ENCODE results near the gene NSL1. TPM values are rescaled to one million over a fixed set of nuclear protein-coding genes. Genes with fewer than 3 reads are reported as not detected.
A peak's percentile ranks its signal among the peaks of the same experiment; 100 is the strongest.

Gene NSL1
- polyA plus RNA-seq, 3 donors: 16.8 to 80.3 (median 62.3) TPM

GRCh38 chr1:212684521-212685090, 107.0 kb downstream of the NSL1 start:
- Mint-ChIP-seq H3K4me1 (peaks cover 62% of the 10 kb centered on the region), H3K27me3 (ENCODE audit: low read depth in 3 of 3) (peaks cover 0 to 3% (median 0%) of the 10 kb centered on the region in 3 donors), H3K27ac (peak overlapping the region in 5 of 7 donors; percentile 36 to 99 (median 96)), H3K36me3 (peaks cover 5 to 12% of the 10 kb centered on the region in 2 donors), H3K4me3 (peak overlapping the region in 1 of 2 donors; percentile 35), H3K9me3 (no peaks in the 10 kb centered on the region)
- no peak for DNase-seq
- TF ChIP-seq, protein P1, sequence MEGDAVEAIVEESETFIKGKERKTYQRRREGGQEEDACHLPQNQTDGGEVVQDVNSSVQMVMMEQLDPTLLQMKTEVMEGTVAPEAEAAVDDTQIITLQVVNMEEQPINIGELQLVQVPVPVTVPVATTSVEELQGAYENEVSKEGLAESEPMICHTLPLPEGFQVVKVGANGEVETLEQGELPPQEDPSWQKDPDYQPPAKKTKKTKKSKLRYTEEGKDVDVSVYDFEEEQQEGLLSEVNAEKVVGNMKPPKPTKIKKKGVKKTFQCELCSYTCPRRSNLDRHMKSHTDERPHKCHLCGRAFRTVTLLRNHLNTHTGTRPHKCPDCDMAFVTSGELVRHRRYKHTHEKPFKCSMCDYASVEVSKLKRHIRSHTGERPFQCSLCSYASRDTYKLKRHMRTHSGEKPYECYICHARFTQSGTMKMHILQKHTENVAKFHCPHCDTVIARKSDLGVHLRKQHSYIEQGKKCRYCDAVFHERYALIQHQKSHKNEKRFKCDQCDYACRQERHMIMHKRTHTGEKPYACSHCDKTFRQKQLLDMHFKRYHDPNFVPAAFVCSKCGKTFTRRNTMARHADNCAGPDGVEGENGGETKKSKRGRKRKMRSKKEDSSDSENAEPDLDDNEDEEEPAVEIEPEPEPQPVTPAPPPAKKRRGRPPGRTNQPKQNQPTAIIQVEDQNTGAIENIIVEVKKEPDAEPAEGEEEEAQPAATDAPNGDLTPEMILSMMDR (IDR thresholded peaks at IDR 0.05): no peak
- Histone ChIP-seq H3K27ac (ENCODE audit: low read depth in 1 of 2, low read length in 2 of 2) (no peak overlapping the region), H3K79me2 (ENCODE audit: insufficient read depth, low read length) (no peaks in the 10 kb centered on the region), H3K9me3 (replicated peaks in 1 of 2; ENCODE audit: control insufficient read depth in 1 of 2, insufficient read depth in 1 of 2, low read length in 2 of 2) (no peaks in the 10 kb centered on the region), H3K4me3 (replicated peaks in 1 of 3; ENCODE audit: low read depth in 2 of 3, low read length in 3 of 3) (no peak overlapping the region), H3K36me3 (replicated peaks in 1 of 2; ENCODE audit: control insufficient read depth in 1 of 2, insufficient read depth in 2 of 2, low read length in 2 of 2) (no peaks in the 10 kb centered on the region), H4K20me1 (ENCODE audit: insufficient read depth, low read length) (no peaks in the 10 kb centered on the region), H3K27me3 (ENCODE audit: control insufficient read depth in 2 of 2, insufficient read depth in 2 of 2, low read length in 2 of 2) (no peaks in the 10 kb centered on the region), H3K4me1 (ENCODE audit: control insufficient read depth in 1 of 2, insufficient read depth in 2 of 2, low read length in 2 of 2) (peaks cover 59% of the 10 kb centered on the region in 2 donors), H3K4me2 (replicated peaks; ENCODE audit: extremely low read depth, low read length, poor library complexity, severe bottlenecking) (no peak overlapping the region), H3K9ac (ENCODE audit: insufficient read depth, low read length, poor library complexity, severe bottlenecking) (no peak overlapping the region), H2AFZ (ENCODE audit: insufficient read depth, low read depth, low read length, poor library complexity, severe bottlenecking) (no peak overlapping the region)
- 97% methylated on average over 9 of the region's 11 CpGs for WGBS (ENCODE audit: insufficient coverage)
- intact Hi-C loops (cut with micrococcal nuclease): no loop called here

DNA sequence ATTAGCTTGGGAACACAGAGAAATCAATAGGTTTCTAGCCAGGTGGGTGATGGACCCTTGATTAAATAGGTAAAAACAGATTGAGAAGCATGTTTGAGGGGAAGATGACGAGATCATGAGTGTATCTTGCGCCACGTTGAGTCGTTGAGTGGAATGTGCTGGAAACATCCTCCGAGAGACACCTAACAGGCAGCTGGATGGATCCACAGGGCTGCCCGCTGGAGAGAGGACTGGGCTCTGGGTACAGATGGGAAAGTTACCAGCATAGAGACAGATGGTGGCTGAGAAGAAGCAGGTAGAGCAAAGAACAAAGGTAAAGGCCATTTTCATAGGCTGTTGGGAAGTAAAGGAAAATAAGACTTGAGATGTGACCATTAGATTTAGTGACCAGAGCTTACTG, 107.5 kb downstream of the NSL1 start:
- H2AFZ ChIP-seq (ENCODE audit: insufficient read depth, low read depth, low read length, poor library complexity, severe bottlenecking): no peak overlapping the region
- Mint-ChIP-seq H3K4me1 (peaks cover 67% of the 10 kb centered on the region), H3K4me3 (no peak overlapping the region), H3K27me3 (ENCODE audit: low read depth in 3 of 3) (peaks cover 0 to 4% (median 0%) of the 10 kb centered on the region in 3 donors), H3K27ac (peak overlapping the region in 6 of 7 donors; percentile 44 to 99 (median 96)), H3K36me3 (peaks cover 5 to 12% of the 10 kb centered on the region in 2 donors), H3K9me3 (no peaks in the 10 kb centered on the region)
- H4K20me1 ChIP-seq (ENCODE audit: insufficient read depth, low read length): no peaks in the 10 kb centered on the region
- H3K4me3 ChIP-seq (replicated peaks in 1 of 3; ENCODE audit: low read depth in 2 of 3, low read length in 3 of 3): peak overlapping the region in 1 of 3 experiments; percentile 48
- H3K79me2 ChIP-seq (ENCODE audit: insufficient read depth, low read length): no peaks in the 10 kb centered on the region
- H3K27ac ChIP-seq (ENCODE audit: low read depth in 1 of 2, low read length in 2 of 2): peak overlapping the region in 1 of 2 donors; percentile 77
- H3K36me3 ChIP-seq (replicated peaks in 1 of 2; ENCODE audit: control insufficient read depth in 1 of 2, insufficient read depth in 2 of 2, low read length in 2 of 2): no peaks in the 10 kb centered on the region
- H3K4me2 ChIP-seq (replicated peaks; ENCODE audit: extremely low read depth, low read length, poor library complexity, severe bottlenecking): peak overlapping the region; percentile 59
- intact Hi-C loops (cut with micrococcal nuclease): no loop called here
- WGBS (ENCODE audit: insufficient coverage): 85% methylated on average over 6 of the region's 6 CpGs
- H3K27me3 ChIP-seq (ENCODE audit: control insufficient read depth in 2 of 2, insufficient read depth in 2 of 2, low read length in 2 of 2): no peaks in the 10 kb centered on the region
- H3K9me3 ChIP-seq (replicated peaks in 1 of 2; ENCODE audit: control insufficient read depth in 1 of 2, insufficient read depth in 1 of 2, low read length in 2 of 2): no peaks in the 10 kb centered on the region
- peaks cover 64% of the 10 kb centered on the region in 2 donors for H3K4me1 ChIP-seq (ENCODE audit: control insufficient read depth in 1 of 2, insufficient read depth in 2 of 2, low read length in 2 of 2)
- TF ChIP-seq, protein P1 (IDR thresholded peaks at IDR 0.05): no peak
- DNase-seq: no peak
- no peak overlapping the region for H3K9ac ChIP-seq (ENCODE audit: insufficient read depth, low read length, poor library complexity, severe bottlenecking)
